K562 (cell line): ENCODE data around the gene ZNF219. TPM values are rescaled to one million over a fixed set of nuclear protein-coding genes. Genes with fewer than 3 reads are reported as not detected.

Source experiments
- ATAC-seq: fragments of 200-7000 bp; cut with Tn5 transposase; 3 replicates; pipeline ENCODE4 v1.9.1; 2020; ENCODE audit warnings: moderate library complexity
- BruUV-seq: library from RNA; stranded (reverse); fragments of 400-500 nt; replicated peaks from 2 replicates; lab custom pipeline; 2021; lab: Mats Ljungman, UMichigan
- CTCF ChIA-PET: fragments of 300-600 bp; formaldehyde crosslinking; extraction: SDS; loops from one replicate; lab custom pipeline; 2021; ENCODE audit warnings: low intra/inter-chr PET ratio; lab: Yijun Ruan, JAX
- POLR2A ChIA-PET: fragments of 300-600, 350-650 bp; sonication (Branson Sonifier 250); formaldehyde crosslinking; extraction: SDS; loops from one replicate; lab custom pipeline; 2021; ENCODE audit warnings: antibody characterized with exemption, inconsistent platforms; lab: Yijun Ruan, JAX
- DNase-seq, 4 experiments: peaks; one replicate each; pipeline versions ENCODE4 v3.0.0 to v3.0.0-alpha.2; 2011 to 2018; ENCODE audit warnings: low spot score in 3 of 4, mixed read lengths in 3 of 4; ENCODE audit errors: extremely low read depth in 1 of 4
- FAIRE-seq: peaks from 2 replicates; lab custom pipeline; 2011; peaks lifted over from hg19 to GRCh38; lab: Jason Lieb, UNC
- H2AFZ ChIP-seq: 2 replicates; pipeline ENCODE4 v1.6.0; 2011; ENCODE audit warnings: low read depth, low read length, control low read depth, inconsistent platforms
- H3K27ac ChIP-seq: fragments of 200-600 bp; 3 replicates; pipeline ENCODE4 v1.8.0; 2011; ENCODE audit warnings: low read depth, mild to moderate bottlenecking, control low read depth, inconsistent platforms, low read length, moderate library complexity, mixed read lengths; ENCODE audit errors: extremely low read depth
- H3K27me3 ChIP-seq, 2 experiments: fragments of 300-600 bp in 1 of 2; 2 replicates in 1 of 2; 3 replicates in 1 of 2; pipeline versions ENCODE4 v1.6.0 to v1.8.0; 2011; ENCODE audit warnings: inconsistent platforms in 2 of 2, low read length in 2 of 2, mild to moderate bottlenecking in 1 of 2, mixed read lengths in 1 of 2, moderate library complexity in 1 of 2; ENCODE audit not compliant: control insufficient read depth in 2 of 2, insufficient read depth in 2 of 2
- H3K36me3 ChIP-seq: fragments of 300-600 bp; 3 replicates; pipeline ENCODE4 v1.8.0; 2011; ENCODE audit warnings: mild to moderate bottlenecking, low read length, inconsistent platforms; ENCODE audit not compliant: control insufficient read depth, insufficient read depth
- H3K4me1 ChIP-seq, 2 experiments: fragments of 200-600 bp in 1 of 2; replicated peaks in 1 of 2; 2 replicates in 1 of 2; 3 replicates in 1 of 2; pipeline versions ENCODE4 v1.5.1 to v1.8.0; 2011; ENCODE audit warnings: inconsistent platforms in 2 of 2, low read length in 2 of 2, mild to moderate bottlenecking in 1 of 2, mixed read lengths in 1 of 2, moderate library complexity in 1 of 2; ENCODE audit not compliant: control insufficient read depth in 2 of 2, insufficient read depth in 2 of 2
- H3K4me2 ChIP-seq: 2 replicates; pipeline ENCODE4 v1.6.1; 2011; ENCODE audit warnings: low read length, control low read depth, inconsistent platforms, mixed read lengths; ENCODE audit not compliant: insufficient read depth
- H3K4me3 ChIP-seq: fragments of 200-600 bp; sonication (generic), shearing (Covaris generic); 2 replicates; pipeline ENCODE4 v1.5.1; 2016; ENCODE audit warnings: control low read depth, inconsistent platforms
- H3K79me2 ChIP-seq: fragments of 200-600 bp; 3 replicates; pipeline ENCODE4 v1.8.0; 2011; ENCODE audit warnings: low read length, inconsistent platforms; ENCODE audit not compliant: control insufficient read depth, insufficient read depth
- H3K9ac ChIP-seq, 2 experiments: 2 replicates each; pipeline versions ENCODE4 v1.6.0 to v1.6.1; 2011; ENCODE audit warnings: low read depth in 2 of 2, low read length in 2 of 2, control low read depth in 1 of 2, inconsistent platforms in 1 of 2, mild to moderate bottlenecking in 1 of 2, mixed read lengths in 1 of 2; ENCODE audit not compliant: insufficient read depth in 1 of 2
- H3K9me1 ChIP-seq: one replicate; pipeline ENCODE4 v1.6.0; 2011; ENCODE audit warnings: inconsistent platforms, mild to moderate bottlenecking, low read length, moderate library complexity; ENCODE audit not compliant: control insufficient read depth, insufficient read depth
- H3K9me3 ChIP-seq: replicated peaks from 2 replicates; pipeline ENCODE4 v1.5.1; 2011; ENCODE audit warnings: low read depth, low read length, inconsistent platforms; ENCODE audit not compliant: control insufficient read depth, insufficient read depth
- H4K20me1 ChIP-seq: replicated peaks from 2 replicates; pipeline ENCODE4 v1.6.1; 2011; ENCODE audit warnings: low read length, inconsistent platforms, mixed read lengths; ENCODE audit not compliant: control insufficient read depth, insufficient read depth
- C11orf30 ChIP-seq: fragments of 450-650 bp; IDR thresholded peaks from 2 replicates; pipeline ENCODE4 v1.6.1; 2016; ENCODE audit warnings: low read depth, mild to moderate bottlenecking
- DPF2 ChIP-seq: fragments of 450-650 bp; IDR thresholded peaks from 2 replicates; pipeline ENCODE4 v1.6.1; 2016
- ELF1 ChIP-seq: fragments of 200-800 bp; sonication (Bioruptor generic); IDR thresholded peaks from 2 replicates; pipeline ENCODE4 v1.6.1; 2016; ENCODE audit warnings: missing genetic modification characterization, missing compliant biosample characterization
- NFXL1 ChIP-seq: fragments of 450-650 bp; formaldehyde crosslinking; IDR thresholded peaks from 2 replicates; pipeline ENCODE4 v1.4.0; 2021; ENCODE audit warnings: mild to moderate bottlenecking
- PHF21A ChIP-seq: fragments of 450-650 bp; IDR thresholded peaks from 2 replicates; pipeline ENCODE4 v1.6.1; 2017; ENCODE audit warnings: low read depth, borderline replicate concordance
- SIN3B ChIP-seq: fragments of 450-650 bp; IDR thresholded peaks from 2 replicates; pipeline ENCODE4 v1.6.1; 2017; ENCODE audit warnings: low read depth, mild to moderate bottlenecking, moderate library complexity
- TEAD2 ChIP-seq: fragments of 450-650 bp; IDR thresholded peaks from 2 replicates; pipeline ENCODE4 v1.6.1; 2016; ENCODE audit warnings: missing genetic modification characterization, control low read depth, missing compliant biosample characterization
- ZNF174 ChIP-seq: fragments of 250-450 bp; sonication (Bioruptor Pico); IDR thresholded peaks from 2 replicates; pipeline ENCODE4 v1.4.0; 2020; ENCODE audit warnings: mild to moderate bottlenecking
- ZNF239 ChIP-seq: fragments of 250-450 bp; sonication (Bioruptor Pico); IDR thresholded peaks from 2 replicates; pipeline ENCODE4 v1.4.0; 2020; ENCODE audit warnings: mild to moderate bottlenecking
- ZNF445 ChIP-seq: fragments of 250-450 bp; sonication (Bioruptor Pico); IDR thresholded peaks from 2 replicates; pipeline ENCODE4 v1.4.0; 2020; ENCODE audit warnings: low read depth, mild to moderate bottlenecking, moderate library complexity
- ZNF717 ChIP-seq: fragments of 250-450 bp; sonication (Bioruptor Pico); IDR thresholded peaks from 2 replicates; pipeline ENCODE4 v1.5.0; 2021
- WGBS: fragments of 100-300 bp; shearing (Covaris generic); methylation state at CpG from one replicate; pipeline ENCODE4 v1.1.6; 2016; ENCODE audit warnings: low coverage, mixed read lengths; ENCODE audit not compliant: insufficient coverage; ENCODE audit errors: missing lambda C conversion rate; 5-methylcytosine and 5-hydroxymethylcytosine counted together
- in situ Hi-C: fragments of 300-500 bp; cut with MboI; formaldehyde crosslinking; loops from 4 replicates; pipeline ENCODE4 v1.15.0; 2018; ENCODE audit warnings: inconsistent platforms, mixed read lengths
- intact Hi-C: fragments of 100-400 bp; cut with micrococcal nuclease; formaldehyde crosslinking; loops from 2 replicates; pipeline ENCODE4 v1.14.2; 2022
- polyA plus RNA-seq, 8 experiments: library from polyadenylated mRNA; depleted of rRNA in 4 of 8; stranded (reverse) in 5 of 8; unstranded in 3 of 8; fragments of >200 nt; fragmentation: Nextera tagmentation in 2 of 8; fragmentation: Illumina TruSeq in 1 of 8; extraction: Ambion mirVana in 2 of 8; extraction: Trizol in 1 of 8; gene quantifications; 2 replicates each; pipeline versions ENCODE4 v1.2.1 to v1.2.3, GENCODE V29; 2011 to 2014; ENCODE audit warnings: inconsistent platforms in 1 of 8, missing spikeins in 1 of 8
- total RNA-seq, 7 experiments: library from RNA; depleted of rRNA in 6 of 7; stranded (reverse); fragments of >200 nt in 6 of 7; fragmentation: Illumina TruSeq in 2 of 7; extraction: Trizol in 2 of 7; gene quantifications; 2 replicates each; pipeline versions ENCODE4 v1.2.1 to v1.2.3, GENCODE V29; 2011 to 2021; ENCODE audit warnings: low replicate concordance in 1 of 7
- TF ChIP-seq, protein P1 (sequence below), 2 experiments: fragments of 450-650 bp in 1 of 2; sonication (generic) in 1 of 2; formaldehyde crosslinking in 1 of 2; IDR thresholded peaks in 1 of 2; conservative IDR thresholded peaks in 1 of 2; 2 replicates each; pipeline versions ENCODE4 v1.6.1 to v1.8.1; 2016 to 2023; ENCODE audit warnings: mild to moderate bottlenecking in 2 of 2, moderate library complexity in 2 of 2, inconsistent platforms in 1 of 2, missing genetic modification reagents in 1 of 2
- TF ChIP-seq, protein P2 (sequence below): sonication (generic); formaldehyde crosslinking; IDR thresholded peaks from 2 replicates; pipeline ENCODE4 v1.9.0; 2022; ENCODE audit warnings: mild to moderate bottlenecking, missing genetic modification reagents
- TF ChIP-seq, protein P3 (sequence below): IDR thresholded peaks from 2 replicates; pipeline ENCODE4 v1.6.1; 2012; ENCODE audit warnings: low read depth, low read length, improper control_type of control experiment, borderline replicate concordance
- TF ChIP-seq, protein P4 (sequence below), 3 experiments: fragments of 200-800 bp in 1 of 3; sonication (Bioruptor generic) in 1 of 3; sonication (generic) in 1 of 3; formaldehyde crosslinking in 1 of 3; IDR thresholded peaks; 2 replicates each; pipeline versions ENCODE4 v1.6.1 to v1.8.0; 2016 to 2022; ENCODE audit warnings: mild to moderate bottlenecking in 2 of 3, missing compliant biosample characterization in 2 of 3, missing genetic modification characterization in 2 of 3, missing genetic modification reagents in 1 of 3
- TF ChIP-seq, protein P5 (sequence below): IDR thresholded peaks from 3 replicates; pipeline ENCODE4 v1.6.1; 2011; ENCODE audit warnings: borderline replicate concordance, mild to moderate bottlenecking; ENCODE audit not compliant: insufficient read length, insufficient read depth

ZNF219 gene
- total and polyA plus RNA-seq, 9 of the 15 experiments (the other 6 are each of a cell fraction or from before 2014, with no cell fraction given), result 0.29 to 10.6 (median 2.8) TPM

DNA sequence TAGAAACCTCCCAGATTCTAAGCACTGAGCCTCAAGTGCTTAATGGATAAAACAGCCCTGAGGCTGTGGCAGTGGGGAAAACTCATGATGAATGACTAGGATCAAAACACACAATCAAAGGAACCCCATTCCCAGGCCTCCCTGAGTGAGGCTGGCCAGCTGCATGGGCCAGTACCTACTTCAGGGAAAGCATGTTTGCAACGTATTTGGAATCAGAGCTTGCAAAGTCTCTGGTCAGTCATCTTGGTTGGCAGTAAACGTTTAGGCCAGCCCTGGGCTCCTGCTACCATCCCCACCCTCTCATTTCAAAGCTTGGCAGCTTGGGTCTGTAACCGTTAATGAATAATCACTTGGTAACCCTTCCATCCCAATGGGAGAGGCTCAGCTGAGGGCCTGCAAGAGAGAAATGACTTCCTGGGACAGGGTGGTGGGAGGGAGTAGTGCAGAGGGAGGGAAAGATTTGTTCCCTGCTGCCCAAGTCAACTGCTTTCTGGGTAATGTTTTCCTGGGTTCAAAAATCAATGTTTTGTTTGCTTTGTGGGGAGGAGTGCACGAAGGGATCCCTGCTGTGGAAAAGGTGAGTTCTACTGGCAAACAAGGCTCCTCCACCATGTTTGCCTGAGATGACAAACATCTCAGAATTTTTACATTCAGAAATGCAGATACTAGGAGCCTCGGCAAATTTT, 42.9 kb downstream of the ZNF219 start:
- Histone ChIP-seq H4K20me1 (no peaks in the 10 kb centered on the region), H3K36me3 (no peaks in the 10 kb centered on the region), H3K4me3 (no peak overlapping the region), H3K27me3 (no peaks in the 10 kb centered on the region), H3K4me2 (no peak overlapping the region), H3K4me1 (no peaks in the 10 kb centered on the region; a peak in 1 of 5 replicates), H3K9me1 (no peaks in the 10 kb centered on the region), H3K27ac (no peak overlapping the region), H3K9ac (no peak overlapping the region), H3K9me3 (no peaks in the 10 kb centered on the region), H3K79me2 (no peaks in the 10 kb centered on the region), H2AFZ (no peak overlapping the region)
- intact Hi-C loops, result no loop called here
- 20% methylated on average over 5 of the region's 5 CpGs for WGBS
- POLR2A ChIA-PET, result interaction anchor here (0.6 to 0.7 kb wide), 2 partner anchors 206 to 419 kb away, joined by 3 read pairs; no protein-coding TSS in a partner anchor
- no peak for FAIRE-seq
- no peak for TF ChIP-seq SIN3B
- TF ChIP-seq, protein P1, sequence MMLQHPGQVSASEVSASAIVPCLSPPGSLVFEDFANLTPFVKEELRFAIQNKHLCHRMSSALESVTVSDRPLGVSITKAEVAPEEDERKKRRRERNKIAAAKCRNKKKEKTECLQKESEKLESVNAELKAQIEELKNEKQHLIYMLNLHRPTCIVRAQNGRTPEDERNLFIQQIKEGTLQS (IDR thresholded peaks at IDR 0.05), result no peak
- TF ChIP-seq, protein P1 (CRISPR knock-in tag; conservative IDR thresholded peaks at IDR 0.05), result no peak
- TF ChIP-seq, protein P2, sequence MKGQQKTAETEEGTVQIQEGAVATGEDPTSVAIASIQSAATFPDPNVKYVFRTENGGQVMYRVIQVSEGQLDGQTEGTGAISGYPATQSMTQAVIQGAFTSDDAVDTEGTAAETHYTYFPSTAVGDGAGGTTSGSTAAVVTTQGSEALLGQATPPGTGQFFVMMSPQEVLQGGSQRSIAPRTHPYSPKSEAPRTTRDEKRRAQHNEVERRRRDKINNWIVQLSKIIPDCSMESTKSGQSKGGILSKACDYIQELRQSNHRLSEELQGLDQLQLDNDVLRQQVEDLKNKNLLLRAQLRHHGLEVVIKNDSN (CRISPR knock-in tag), result no peak
- TF ChIP-seq, protein P3, sequence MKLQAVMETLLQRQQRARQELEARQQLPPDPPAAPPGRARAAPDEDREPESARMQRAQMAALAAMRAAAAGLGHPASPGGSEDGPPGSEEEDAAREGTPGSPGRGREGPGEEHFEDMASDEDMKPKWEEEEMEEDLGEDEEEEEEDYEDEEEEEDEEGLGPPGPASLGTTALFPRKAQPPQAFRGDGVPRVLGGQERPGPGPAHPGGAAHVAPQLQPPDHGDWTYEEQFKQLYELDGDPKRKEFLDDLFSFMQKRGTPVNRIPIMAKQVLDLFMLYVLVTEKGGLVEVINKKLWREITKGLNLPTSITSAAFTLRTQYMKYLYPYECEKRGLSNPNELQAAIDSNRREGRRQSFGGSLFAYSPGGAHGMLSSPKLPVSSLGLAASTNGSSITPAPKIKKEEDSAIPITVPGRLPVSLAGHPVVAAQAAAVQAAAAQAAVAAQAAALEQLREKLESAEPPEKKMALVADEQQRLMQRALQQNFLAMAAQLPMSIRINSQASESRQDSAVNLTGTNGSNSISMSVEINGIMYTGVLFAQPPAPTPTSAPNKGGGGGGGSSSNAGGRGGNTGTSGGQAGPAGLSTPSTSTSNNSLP, result no peak
- TF ChIP-seq NFXL1 (CRISPR knock-in tag), result no peak
- no peak for TF ChIP-seq TEAD2 (tag)
- TF ChIP-seq ELF1, result no peak
- no peak for TF ChIP-seq PHF21A
- TF ChIP-seq ZNF174, result no peak
- TF ChIP-seq ZNF445 (CRISPR knock-in tag), result no peak
- TF ChIP-seq, protein P4, sequence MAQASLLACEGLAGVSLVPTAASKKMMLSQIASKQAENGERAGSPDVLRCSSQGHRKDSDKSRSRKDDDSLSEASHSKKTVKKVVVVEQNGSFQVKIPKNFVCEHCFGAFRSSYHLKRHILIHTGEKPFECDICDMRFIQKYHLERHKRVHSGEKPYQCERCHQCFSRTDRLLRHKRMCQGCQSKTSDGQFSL (CRISPR knock-in tag; IDR thresholded peaks at IDR 0.05), result no peak
- TF ChIP-seq, protein P4 (tag; IDR thresholded peaks at IDR 0.05), result no peak
- TF ChIP-seq, protein P5, sequence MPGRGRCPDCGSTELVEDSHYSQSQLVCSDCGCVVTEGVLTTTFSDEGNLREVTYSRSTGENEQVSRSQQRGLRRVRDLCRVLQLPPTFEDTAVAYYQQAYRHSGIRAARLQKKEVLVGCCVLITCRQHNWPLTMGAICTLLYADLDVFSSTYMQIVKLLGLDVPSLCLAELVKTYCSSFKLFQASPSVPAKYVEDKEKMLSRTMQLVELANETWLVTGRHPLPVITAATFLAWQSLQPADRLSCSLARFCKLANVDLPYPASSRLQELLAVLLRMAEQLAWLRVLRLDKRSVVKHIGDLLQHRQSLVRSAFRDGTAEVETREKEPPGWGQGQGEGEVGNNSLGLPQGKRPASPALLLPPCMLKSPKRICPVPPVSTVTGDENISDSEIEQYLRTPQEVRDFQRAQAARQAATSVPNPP, result no peak
- TF ChIP-seq DPF2, result no peak
- TF ChIP-seq C11orf30, result no peak
- no peak for TF ChIP-seq ZNF717 (CRISPR knock-in tag)
- TF ChIP-seq ZNF239 (CRISPR knock-in tag), result no peak
- in situ Hi-C loops, result no loop called here
- ATAC-seq, result no peak
- CTCF ChIA-PET, result no interaction called here
- no TSS peak for BruUV-seq
- DNase-seq, result no peak
